A549 treated with CORT108297 at 1 μM for 4 hours (cell line): ENCODE data around the gene CHPF. TPM values are rescaled to one million over a fixed set of nuclear protein-coding genes. Genes with fewer than 3 reads are reported as not detected.

Source experiments
- total RNA-seq: library from RNA; stranded (reverse); fragments of 200-300 nt; extraction: Qiagen RNA extraction; gene quantifications from 5 replicates; pipeline ENCODE4 v1.2.3, GENCODE V29; 2022

The CHPF gene, protein sequence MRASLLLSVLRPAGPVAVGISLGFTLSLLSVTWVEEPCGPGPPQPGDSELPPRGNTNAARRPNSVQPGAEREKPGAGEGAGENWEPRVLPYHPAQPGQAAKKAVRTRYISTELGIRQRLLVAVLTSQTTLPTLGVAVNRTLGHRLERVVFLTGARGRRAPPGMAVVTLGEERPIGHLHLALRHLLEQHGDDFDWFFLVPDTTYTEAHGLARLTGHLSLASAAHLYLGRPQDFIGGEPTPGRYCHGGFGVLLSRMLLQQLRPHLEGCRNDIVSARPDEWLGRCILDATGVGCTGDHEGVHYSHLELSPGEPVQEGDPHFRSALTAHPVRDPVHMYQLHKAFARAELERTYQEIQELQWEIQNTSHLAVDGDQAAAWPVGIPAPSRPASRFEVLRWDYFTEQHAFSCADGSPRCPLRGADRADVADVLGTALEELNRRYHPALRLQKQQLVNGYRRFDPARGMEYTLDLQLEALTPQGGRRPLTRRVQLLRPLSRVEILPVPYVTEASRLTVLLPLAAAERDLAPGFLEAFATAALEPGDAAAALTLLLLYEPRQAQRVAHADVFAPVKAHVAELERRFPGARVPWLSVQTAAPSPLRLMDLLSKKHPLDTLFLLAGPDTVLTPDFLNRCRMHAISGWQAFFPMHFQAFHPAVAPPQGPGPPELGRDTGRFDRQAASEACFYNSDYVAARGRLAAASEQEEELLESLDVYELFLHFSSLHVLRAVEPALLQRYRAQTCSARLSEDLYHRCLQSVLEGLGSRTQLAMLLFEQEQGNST
- 18.1 to 35.4 TPM (median 31.9 TPM) in 5 replicates for total RNA-seq

DNA sequence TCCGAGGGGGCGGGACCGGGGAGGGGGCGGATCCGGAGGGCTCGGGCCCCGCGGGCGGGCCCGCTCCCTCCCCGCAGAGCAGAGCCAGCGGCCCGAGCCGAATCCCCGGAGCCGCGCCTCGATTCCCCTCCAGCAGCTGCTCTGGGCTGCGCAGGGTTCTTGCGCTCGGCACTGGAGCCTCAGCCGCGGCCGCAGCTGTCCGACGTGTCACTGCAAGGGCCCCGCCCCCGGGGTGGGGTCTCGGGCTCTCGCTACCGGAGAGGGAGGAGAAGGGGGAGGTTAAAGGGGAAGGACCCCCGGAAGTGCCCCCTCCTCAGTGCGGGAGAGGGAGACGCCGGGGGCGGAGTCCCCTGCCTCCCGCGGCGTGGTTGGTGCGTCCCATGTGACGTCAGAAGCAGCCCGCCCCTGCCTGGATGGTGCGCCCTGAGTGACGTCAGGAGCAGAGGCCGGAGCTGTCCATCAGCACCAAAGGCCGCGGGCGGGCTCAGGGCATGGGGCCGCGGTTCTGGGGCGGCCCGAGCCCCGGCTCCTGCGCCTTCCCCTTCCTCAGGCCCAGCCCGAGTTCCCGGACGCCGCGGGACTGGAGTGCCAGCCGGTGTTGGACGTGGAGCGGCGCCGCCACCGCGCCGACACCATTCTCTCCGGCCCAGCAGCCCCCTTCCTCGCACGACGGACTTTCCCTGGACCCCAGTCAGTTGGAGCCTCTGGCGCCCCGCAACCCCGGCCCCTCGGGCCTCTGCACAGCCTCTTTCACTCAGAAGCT is at the start of gene CHPF, which contains the start of gene TMEM198:
Gene CHPF (minus strand): TSS at position 214 of the 763 bp plus-strand sequence. CDS start 271 bp downstream, outside the sequence.
Gene TMEM198 (plus strand): TSS at position 433 of the 763 bp plus-strand sequence. CDS start 700 bp downstream, outside the sequence.

DNA sequence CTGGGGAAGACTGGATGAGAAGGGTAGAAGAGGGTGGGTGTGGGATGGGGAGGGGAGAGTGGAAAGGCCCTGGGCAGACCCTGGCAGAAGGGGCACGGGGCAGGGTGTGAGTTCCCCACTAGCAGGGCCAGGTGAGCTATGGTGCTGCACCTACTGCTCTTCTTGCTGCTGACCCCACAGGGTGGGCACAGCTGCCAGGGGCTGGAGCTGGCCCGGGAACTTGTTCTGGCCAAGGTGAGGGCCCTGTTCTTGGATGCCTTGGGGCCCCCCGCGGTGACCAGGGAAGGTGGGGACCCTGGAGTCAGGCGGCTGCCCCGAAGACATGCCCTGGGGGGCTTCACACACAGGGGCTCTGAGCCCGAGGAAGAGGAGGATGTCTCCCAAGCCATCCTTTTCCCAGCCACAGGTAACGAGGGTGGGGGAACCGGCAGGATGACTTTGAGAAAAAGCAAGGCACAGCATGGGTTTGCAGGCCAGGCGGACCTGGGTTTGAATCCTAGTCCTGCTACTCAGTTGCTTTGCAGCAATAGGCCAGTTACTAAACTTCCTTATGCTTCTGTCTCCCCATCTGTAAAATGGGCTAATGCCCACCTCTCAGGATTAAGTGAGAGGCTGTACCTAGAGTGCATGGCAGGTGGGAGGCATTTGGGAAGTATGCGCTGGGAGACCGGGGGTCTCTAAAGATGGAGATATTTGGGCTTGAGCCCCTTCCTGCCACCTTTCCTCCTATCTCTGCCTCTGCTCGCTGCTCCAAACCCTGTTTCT is 28.8 kb upstream of the CHPF start, which contains the start of gene INHA:
Gene INHA (plus strand): TSS at position 74 of the 765 bp plus-strand sequence. CDS start 65 bp downstream, at position 139.

DNA sequence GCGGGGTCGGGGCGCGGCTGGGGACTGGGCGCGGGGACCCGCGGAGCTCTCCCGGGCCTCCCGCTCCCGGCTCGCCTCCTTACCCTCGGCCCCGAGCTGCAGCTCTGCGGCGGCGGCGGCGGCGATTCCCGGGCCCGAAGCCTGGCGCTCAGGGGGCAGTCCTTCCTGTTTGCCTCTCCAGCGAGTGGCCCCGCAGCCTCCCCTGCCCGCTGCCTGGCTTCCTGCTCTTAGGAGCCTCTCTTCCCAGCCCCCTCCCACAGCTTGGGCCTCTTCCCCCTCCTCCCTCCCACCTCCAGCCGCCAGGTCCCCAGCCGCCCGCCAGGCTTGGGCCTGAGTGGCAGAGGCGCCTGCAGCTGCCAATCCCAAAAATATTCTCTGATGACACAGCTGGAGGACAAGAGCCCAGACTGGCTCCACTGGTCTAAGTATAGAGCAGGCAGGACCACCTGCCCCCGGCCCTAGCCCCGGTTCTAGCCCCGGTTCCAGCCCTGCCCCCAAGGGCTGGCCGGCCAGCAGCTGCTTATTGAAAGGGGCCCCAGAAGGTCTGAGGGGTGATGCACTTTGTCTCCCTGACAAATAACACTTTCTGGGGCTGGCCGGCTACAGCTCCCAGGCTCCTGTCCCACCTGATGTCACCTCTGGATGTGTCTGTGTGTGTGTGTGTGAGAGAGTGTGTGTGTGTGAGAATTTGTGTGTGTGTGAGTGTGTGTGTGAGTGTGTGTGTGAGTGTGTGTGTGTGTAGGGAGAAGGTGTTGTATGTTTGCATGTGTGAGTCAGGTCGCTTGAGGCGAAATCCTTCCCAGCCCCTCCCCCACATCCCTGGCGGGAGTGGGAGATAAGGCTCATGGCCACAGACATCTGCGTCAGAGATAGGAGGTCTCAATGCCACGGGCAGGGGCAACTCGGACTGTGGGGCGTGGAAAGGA is 28.0 kb upstream of the CHPF start, which contains the start of gene OBSL1:
Gene OBSL1 (minus strand): TSS at position 229 of the 926 bp plus-strand sequence. CDS start 307 bp downstream, outside the sequence.

DNA sequence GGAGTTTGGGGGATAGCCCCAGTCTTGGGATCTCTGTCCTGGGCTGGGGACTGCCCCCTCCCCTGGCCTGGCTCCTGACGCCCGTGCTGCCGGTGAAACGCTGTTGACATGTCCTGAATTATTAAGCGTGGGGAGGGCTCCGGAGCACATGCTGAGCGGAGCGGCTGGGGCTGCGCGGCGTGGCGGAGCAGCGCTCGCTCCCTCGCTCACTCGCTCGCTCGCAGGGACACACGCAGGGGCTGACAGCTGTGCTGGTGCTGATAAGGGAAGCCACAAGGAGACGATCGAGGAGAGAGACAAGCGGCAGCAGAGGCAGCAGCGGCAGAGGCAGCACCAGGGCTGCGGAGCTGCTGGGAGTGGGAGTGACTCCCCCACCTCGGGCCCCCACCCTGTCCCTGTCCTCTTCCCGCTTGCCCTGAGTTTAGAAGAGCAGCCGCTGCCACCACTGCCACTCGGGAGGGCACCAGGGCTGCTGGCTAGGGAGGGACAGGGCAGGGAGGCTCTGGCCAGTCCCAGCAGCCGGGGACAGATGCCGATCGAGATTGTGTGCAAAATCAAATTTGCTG is 29.3 kb downstream of the CHPF start, which contains the start of gene ASIC4:
Gene ASIC4 (plus strand): TSS at position 287 of the 566 bp plus-strand sequence. CDS start 243 bp downstream, at position 530.

DNA sequence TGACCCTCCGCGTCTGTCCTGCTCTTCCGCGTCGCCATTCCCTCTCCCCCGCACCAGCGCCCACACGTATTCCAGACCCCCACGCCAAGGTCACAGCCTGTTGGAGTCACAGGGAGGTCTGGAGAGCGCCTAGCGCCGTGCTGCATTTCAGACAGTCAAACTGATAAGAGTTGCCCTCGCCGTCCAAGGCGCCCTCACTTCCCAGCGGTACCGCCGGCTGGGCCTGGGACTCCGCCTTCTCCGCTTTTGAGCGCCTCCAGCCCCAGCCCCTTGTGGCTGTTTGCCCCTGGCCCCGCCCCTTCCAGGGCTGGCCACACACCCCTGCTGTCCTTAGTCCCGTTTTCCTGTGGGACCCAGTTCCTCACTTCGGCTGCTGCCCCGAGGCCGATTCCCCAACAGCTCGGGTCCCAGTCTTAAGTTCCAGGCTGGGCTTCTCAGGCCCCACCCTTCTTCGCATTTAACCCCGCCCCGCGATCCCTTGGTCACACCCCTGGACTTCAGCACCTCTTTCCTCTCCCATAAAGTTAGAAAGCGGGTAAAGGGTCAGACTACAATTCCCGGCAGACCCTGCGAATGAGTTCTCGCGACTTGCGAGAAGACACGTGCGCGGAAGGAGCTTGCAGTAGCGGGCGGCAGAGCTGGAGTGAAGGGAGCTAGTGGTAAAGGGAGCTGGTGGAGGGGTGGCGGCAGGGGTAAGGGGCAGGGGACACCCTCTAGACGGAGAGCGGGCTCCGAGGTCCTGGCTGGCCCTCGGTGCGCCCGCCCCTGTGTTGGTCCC is 45.1 kb downstream of the CHPF start, which contains the start of gene GMPPA:
Gene GMPPA (plus strand): TSS at position 612 of the 778 bp plus-strand sequence. CDS start 1,085 bp downstream, outside the sequence.

Other genes with a start within 250 kb of the CHPF start
- 1.1 to 1.9 TPM (median 1.6 TPM) in 5 replicates for gene PTPRN, start 234.4 kb downstream of the CHPF start, total RNA-seq
- gene RESP18, start 211.1 kb downstream of the CHPF start, total RNA-seq = not detected in 5 replicates
- gene DNPEP, start 155.9 kb downstream of the CHPF start, total RNA-seq = 47.8 to 67.2 TPM (median 61.9 TPM) in 5 replicates
- gene DES, start 125.4 kb downstream of the CHPF start, total RNA-seq = 0.05 to 0.20 TPM (median 0.08 TPM) in 4 of 5 replicates, not detected in the other
- 4.3 to 9.5 TPM (median 7.0 TPM) in 5 replicates for gene SPEG, start 109.0 kb downstream of the CHPF start, total RNA-seq
- 36.1 to 39.1 TPM (median 38.2 TPM) in 5 replicates for gene GMPPA, start 44.9 kb downstream of the CHPF start, total RNA-seq
- gene ASIC4, start 29.3 kb downstream of the CHPF start, total RNA-seq = 0.05 to 0.07 TPM (median 0.06 TPM) in 4 of 5 replicates, not detected in the other
- 0.45 to 1.4 TPM (median 1.1 TPM) in 5 replicates for gene TMEM198, start 219 bp upstream of the CHPF start, total RNA-seq
- gene OBSL1, start 27.7 kb upstream of the CHPF start, total RNA-seq = 20.1 to 26.9 TPM (median 22.8 TPM) in 5 replicates
- 0.35 to 0.73 TPM (median 0.48 TPM) in 5 replicates for gene INHA, start 28.5 kb upstream of the CHPF start, total RNA-seq
- 14.7 to 20.5 TPM (median 19.9 TPM) in 5 replicates for gene STK11IP, start 54.0 kb upstream of the CHPF start, total RNA-seq
- 2.5 to 4.1 TPM (median 3.1 TPM) in 5 replicates for gene SLC4A3, start 83.8 kb upstream of the CHPF start, total RNA-seq